Measurements from ENCODE around the gene MROH7. TPM values are rescaled to one million over a fixed set of nuclear protein-coding genes. Genes with fewer than 3 reads are reported as not detected.

Gene MROH7
- total RNA-seq, 6 experiments from 2014 or later = 0.09 TPM; not detected in 5

DNA sequence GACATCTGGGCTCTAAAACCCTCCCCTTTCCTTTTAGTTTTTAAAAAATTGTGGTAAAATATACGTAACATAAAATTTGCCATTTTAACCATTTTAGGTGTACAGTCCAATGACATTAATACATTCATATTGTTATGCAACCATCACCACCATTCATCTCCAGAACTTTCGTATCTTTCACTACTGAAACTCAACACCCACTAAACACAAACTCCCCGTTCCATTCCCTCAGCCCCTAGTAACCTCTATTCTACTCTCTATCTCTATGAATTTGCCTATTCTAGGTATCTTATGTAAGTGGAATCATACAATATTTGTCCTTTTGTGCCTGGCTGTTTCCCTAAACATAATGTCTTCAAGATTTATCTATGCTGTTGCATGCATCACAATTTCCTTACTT, 54.7 kb downstream of the MROH7 start:
- no peak overlapping the region for H3K27ac Mint-ChIP-seq
- H3K4me1 Mint-ChIP-seq (ENCODE audit: low read depth) = no peaks in the 10 kb centered on the region
- no peaks in the 10 kb centered on the region for H3K36me3 Mint-ChIP-seq (ENCODE audit: low read depth)
- H3K27me3 Mint-ChIP-seq (ENCODE audit: insufficient read depth) = peaks cover 30% of the 10 kb centered on the region
- no peak overlapping the region for H3K4me3 Mint-ChIP-seq
- TF ChIP-seq, protein P1, sequence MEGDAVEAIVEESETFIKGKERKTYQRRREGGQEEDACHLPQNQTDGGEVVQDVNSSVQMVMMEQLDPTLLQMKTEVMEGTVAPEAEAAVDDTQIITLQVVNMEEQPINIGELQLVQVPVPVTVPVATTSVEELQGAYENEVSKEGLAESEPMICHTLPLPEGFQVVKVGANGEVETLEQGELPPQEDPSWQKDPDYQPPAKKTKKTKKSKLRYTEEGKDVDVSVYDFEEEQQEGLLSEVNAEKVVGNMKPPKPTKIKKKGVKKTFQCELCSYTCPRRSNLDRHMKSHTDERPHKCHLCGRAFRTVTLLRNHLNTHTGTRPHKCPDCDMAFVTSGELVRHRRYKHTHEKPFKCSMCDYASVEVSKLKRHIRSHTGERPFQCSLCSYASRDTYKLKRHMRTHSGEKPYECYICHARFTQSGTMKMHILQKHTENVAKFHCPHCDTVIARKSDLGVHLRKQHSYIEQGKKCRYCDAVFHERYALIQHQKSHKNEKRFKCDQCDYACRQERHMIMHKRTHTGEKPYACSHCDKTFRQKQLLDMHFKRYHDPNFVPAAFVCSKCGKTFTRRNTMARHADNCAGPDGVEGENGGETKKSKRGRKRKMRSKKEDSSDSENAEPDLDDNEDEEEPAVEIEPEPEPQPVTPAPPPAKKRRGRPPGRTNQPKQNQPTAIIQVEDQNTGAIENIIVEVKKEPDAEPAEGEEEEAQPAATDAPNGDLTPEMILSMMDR (IDR thresholded peaks at IDR 0.05) = no peak
- no peak for DNase-seq
- no peaks in the 10 kb centered on the region for H3K9me3 Mint-ChIP-seq

DNA sequence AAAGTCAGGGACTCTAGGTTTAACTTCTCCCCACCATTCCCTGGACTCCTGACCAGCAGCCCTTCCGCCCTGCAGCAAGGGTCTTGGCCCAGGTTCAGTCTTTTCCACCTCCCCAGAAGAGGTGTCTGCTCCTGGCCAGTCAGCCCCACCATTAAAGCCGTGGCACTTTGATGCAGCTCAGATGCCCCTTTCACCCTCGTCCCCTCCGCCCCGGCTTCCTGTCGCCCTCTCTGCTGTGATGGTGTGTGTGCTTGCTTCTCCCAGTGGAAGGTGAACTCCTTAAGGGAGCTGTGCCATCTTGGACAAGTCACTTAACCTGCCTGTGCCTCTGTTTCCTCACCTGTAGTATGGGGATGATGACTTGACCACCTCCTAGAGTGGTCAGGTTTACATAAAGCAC, 56.3 kb downstream of the MROH7 start:
- Mint-ChIP-seq H3K9me3 (no peaks in the 10 kb centered on the region), H3K36me3 (ENCODE audit: low read depth) (no peaks in the 10 kb centered on the region), H3K27me3 (ENCODE audit: insufficient read depth) (peaks cover 22% of the 10 kb centered on the region), H3K4me3 (no peak overlapping the region), H3K27ac (no peak overlapping the region), H3K4me1 (ENCODE audit: low read depth) (no peaks in the 10 kb centered on the region)
- TF ChIP-seq, protein P1 (IDR thresholded peaks at IDR 0.05) = no peak
- DNase-seq = no peak

DNA sequence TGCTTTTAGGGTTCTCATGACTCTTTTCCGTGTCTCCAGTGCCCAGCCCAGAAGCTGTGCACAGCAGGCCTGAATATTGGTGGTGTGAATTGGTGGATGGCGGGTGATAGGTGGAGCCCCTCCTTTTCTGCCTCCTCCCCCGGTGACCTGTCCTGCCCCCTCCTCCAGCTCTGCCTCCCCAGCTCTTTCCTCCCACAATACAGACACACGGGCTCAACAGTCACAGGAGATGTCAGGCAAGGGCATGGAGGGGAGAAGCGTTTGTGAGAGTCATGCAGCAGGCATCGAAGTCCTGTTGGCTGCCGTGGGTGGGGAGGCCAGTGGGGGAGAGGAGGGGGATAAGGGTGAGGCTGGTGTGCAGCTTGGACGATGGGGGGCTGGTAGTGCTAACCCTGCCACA, 56.8 kb downstream of the MROH7 start:
- H3K27ac Mint-ChIP-seq = no peak overlapping the region
- H3K4me1 Mint-ChIP-seq (ENCODE audit: low read depth) = no peaks in the 10 kb centered on the region
- H3K9me3 Mint-ChIP-seq = no peaks in the 10 kb centered on the region
- TF ChIP-seq, protein P1 (IDR thresholded peaks at IDR 0.05) = no peak
- H3K4me3 Mint-ChIP-seq = no peak overlapping the region
- DNase-seq = no peak
- no peaks in the 10 kb centered on the region for H3K36me3 Mint-ChIP-seq (ENCODE audit: low read depth)
- H3K27me3 Mint-ChIP-seq (ENCODE audit: insufficient read depth) = peaks cover 20% of the 10 kb centered on the region

DNA sequence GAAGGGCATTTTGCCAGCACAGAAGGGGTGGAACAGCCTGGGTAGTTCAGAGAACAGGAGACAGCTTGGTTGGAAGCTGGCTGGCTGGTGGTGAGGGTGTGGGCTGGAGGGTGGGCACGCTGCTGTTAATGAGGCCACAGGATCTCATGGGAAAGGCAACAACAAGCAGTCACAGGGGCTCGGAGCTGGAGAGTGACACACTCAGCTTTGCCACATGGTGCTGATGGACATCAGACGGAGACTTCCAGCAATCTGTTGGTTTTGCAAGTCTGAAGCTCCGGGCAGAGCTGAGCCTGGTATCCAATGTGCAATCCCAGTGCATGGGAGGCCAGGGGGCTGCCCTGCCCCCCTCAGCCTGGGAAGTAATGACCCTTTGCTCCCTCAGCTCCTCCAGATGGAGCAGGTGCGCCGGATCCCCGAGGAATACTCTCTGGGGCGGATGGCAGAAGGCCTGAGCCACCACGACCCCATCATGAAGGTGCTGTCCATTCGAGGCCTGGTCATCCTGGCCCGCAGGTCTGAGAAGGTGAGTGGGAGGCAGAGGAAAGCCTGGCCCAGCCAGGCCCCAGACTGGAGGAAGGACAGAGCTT, 58.4 kb downstream of the MROH7 start:
- Mint-ChIP-seq H3K27me3 (ENCODE audit: insufficient read depth) (peaks cover 20% of the 10 kb centered on the region), H3K36me3 (ENCODE audit: low read depth) (no peaks in the 10 kb centered on the region), H3K4me1 (ENCODE audit: low read depth) (no peaks in the 10 kb centered on the region), H3K4me3 (no peak overlapping the region), H3K27ac (no peak overlapping the region), H3K9me3 (no peaks in the 10 kb centered on the region)
- DNase-seq = no peak
- TF ChIP-seq, protein P1 (IDR thresholded peaks at IDR 0.05) = no peak

DNA sequence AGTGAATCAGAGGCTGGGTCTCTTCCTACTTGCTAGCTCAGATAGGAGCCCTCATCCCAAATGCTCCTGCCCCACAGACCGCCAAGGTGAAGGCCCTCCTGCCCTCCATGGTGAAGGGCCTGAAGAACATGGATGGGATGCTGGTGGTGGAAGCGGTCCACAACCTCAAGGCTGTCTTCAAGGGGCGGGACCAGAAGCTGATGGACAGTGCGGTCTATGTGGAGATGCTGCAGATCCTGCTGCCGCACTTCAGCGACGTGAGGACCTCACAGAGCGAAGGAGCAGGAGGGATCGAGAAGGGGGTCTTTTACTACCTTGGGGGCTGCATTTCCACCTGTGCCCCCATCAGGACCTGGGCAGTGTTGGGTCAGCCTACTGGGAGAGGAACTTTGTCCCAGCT, 59.5 kb downstream of the MROH7 start:
- H3K36me3 Mint-ChIP-seq (ENCODE audit: low read depth) = no peaks in the 10 kb centered on the region
- TF ChIP-seq, protein P1 (IDR thresholded peaks at IDR 0.05) = no peak
- H3K27ac Mint-ChIP-seq = no peak overlapping the region
- DNase-seq = no peak
- no peaks in the 10 kb centered on the region for H3K9me3 Mint-ChIP-seq
- H3K4me3 Mint-ChIP-seq = no peak overlapping the region
- H3K4me1 Mint-ChIP-seq (ENCODE audit: low read depth) = no peaks in the 10 kb centered on the region
- H3K27me3 Mint-ChIP-seq (ENCODE audit: insufficient read depth) = peaks cover 20% of the 10 kb centered on the region

DNA sequence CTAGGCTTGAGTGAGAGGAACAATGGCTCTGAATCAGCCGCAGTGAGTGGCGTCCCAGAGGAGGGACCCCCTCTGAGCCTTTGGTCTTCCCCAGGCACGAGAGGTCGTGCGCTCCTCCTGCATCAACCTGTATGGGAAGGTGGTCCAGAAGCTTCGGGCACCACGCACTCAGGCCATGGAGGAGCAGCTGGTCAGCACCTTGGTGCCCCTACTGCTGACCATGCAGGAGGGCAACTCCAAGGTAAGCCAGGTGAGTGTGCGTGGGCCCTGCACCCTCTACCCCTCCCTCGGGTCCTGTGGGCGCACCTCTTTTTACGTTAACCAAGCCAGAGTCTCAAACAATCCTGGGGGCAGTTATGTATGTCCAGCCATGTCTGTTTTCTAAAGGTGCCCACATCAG, 60.4 kb downstream of the MROH7 start:
- H3K27ac Mint-ChIP-seq = no peak overlapping the region
- no peaks in the 10 kb centered on the region for H3K4me1 Mint-ChIP-seq (ENCODE audit: low read depth)
- DNase-seq = no peak
- no peaks in the 10 kb centered on the region for H3K9me3 Mint-ChIP-seq
- TF ChIP-seq, protein P1 (IDR thresholded peaks at IDR 0.05) = no peak
- no peaks in the 10 kb centered on the region for H3K36me3 Mint-ChIP-seq (ENCODE audit: low read depth)
- H3K27me3 Mint-ChIP-seq (ENCODE audit: insufficient read depth) = peaks cover 20% of the 10 kb centered on the region
- no peak overlapping the region for H3K4me3 Mint-ChIP-seq
